CD4-positive, alpha-beta T cell (primary cell): ENCODE measurements around the gene IQCH. TPM values are rescaled to one million over a fixed set of nuclear protein-coding genes. Genes with fewer than 3 reads are reported as not detected.

Source experiments
- ATAC-seq: fragments of 200-7000 bp; cut with Tn5 transposase; one replicate; pipeline ENCODE4 v1.10.0; 2022; ENCODE audit warnings: mild to moderate bottlenecking; ENCODE audit not compliant: poor library complexity
- CTCF ChIA-PET: fragments of 350-600 bp; sonication (Branson Sonifier 250); formaldehyde crosslinking; loops from one replicate; lab custom pipeline; 2021; ENCODE audit warnings: antibody characterized with exemption, inconsistent platforms; lab: Charles Lee
- POLR2A ChIA-PET: fragments of 350-600 bp; sonication (Branson Sonifier 250); formaldehyde crosslinking; loops from one replicate; lab custom pipeline; 2021; ENCODE audit warnings: antibody characterized with exemption, inconsistent platforms; lab: Charles Lee
- DNase-seq, 14 experiments: peaks; one replicate each; pipeline ENCODE4 v3.0.0-alpha.2; 2013 to 2020; ENCODE audit warnings: mixed read lengths in 2 of 14
- H3K27ac ChIP-seq, 2 donors: one replicate each; pipeline versions ENCODE4 v1.5.1 to v1.7.0; 2013; ENCODE audit warnings: low read length in 2 of 2, low read depth in 1 of 2, mild to moderate bottlenecking in 1 of 2
- H3K27me3 ChIP-seq, 2 experiments: 1 replicate in 1 of 2; 2 replicates in 1 of 2; pipeline versions ENCODE4 v1.6.1 to v1.7.0; 2013; ENCODE audit warnings: low read length in 2 of 2, control low read depth in 1 of 2, mild to moderate bottlenecking in 1 of 2, moderate library complexity in 1 of 2; ENCODE audit not compliant: insufficient read depth in 2 of 2, control insufficient read depth in 1 of 2
- H3K36me3 ChIP-seq: one replicate; pipeline ENCODE4 v1.6.1; 2013; ENCODE audit warnings: low read length, control low read depth; ENCODE audit not compliant: insufficient read depth
- H3K4me1 ChIP-seq: one replicate; pipeline ENCODE4 v1.6.1; 2013; ENCODE audit warnings: low read length, control low read depth; ENCODE audit not compliant: insufficient read depth
- H3K4me3 ChIP-seq: one replicate; pipeline ENCODE4 v1.5.1; 2013; ENCODE audit warnings: mild to moderate bottlenecking, low read length, moderate library complexity
- H3K9me3 ChIP-seq, 2 experiments: 1 replicate in 1 of 2; 2 replicates in 1 of 2; pipeline versions ENCODE4 v1.6.1 to v1.7.0; 2013; ENCODE audit warnings: low read length in 2 of 2, mild to moderate bottlenecking in 2 of 2, control low read depth in 1 of 2, moderate library complexity in 1 of 2; ENCODE audit not compliant: control insufficient read depth in 1 of 2, insufficient read depth in 1 of 2
- H3K27ac Mint-ChIP-seq: one replicate; pipeline ENCODE4 v1.8.0; 2020; ENCODE audit warnings: mixed read lengths
- H3K27me3 Mint-ChIP-seq: one replicate; pipeline ENCODE4 v1.8.0; 2021; ENCODE audit warnings: mixed read lengths
- H3K36me3 Mint-ChIP-seq: one replicate; pipeline ENCODE4 v1.8.0; 2021; ENCODE audit warnings: low read depth, mixed read lengths
- H3K4me1 Mint-ChIP-seq: one replicate; pipeline ENCODE4 v1.8.0; 2021; ENCODE audit warnings: low read depth, mixed read lengths
- H3K4me3 Mint-ChIP-seq: one replicate; pipeline ENCODE4 v1.8.0; 2020; ENCODE audit warnings: mild to moderate bottlenecking, mixed read lengths
- H3K9me3 Mint-ChIP-seq: one replicate; pipeline ENCODE4 v1.8.0; 2020; ENCODE audit warnings: mixed read lengths
- intact Hi-C, 2 experiments: fragments of 100-400 bp; cut with DNase I in 1 of 2; cut with micrococcal nuclease in 1 of 2; formaldehyde crosslinking; loops; one replicate each; pipeline versions ENCODE4 v1.15.1 to v1.9.0; 2023 to 2025; cut with DNase I, micrococcal nuclease
- total RNA-seq, 174 experiments: library from RNA in 2 of 174; stranded (reverse) in 2 of 174; gene quantifications; one replicate each; pipeline ENCODE4 v1.2.3 and lab custom pipeline; 2021 to 2026
- TF ChIP-seq, protein P1 (sequence below): fragments of 200-600 bp; IDR thresholded peaks from one replicate; pipeline ENCODE4 v1.8.0; 2022; ENCODE audit warnings: antibody characterized with exemption, mild to moderate bottlenecking

The IQCH gene
- total RNA-seq, 2 experiments from 2014 or later = 0.85 to 1.3 TPM

- H3K27me3 Mint-ChIP-seq = no peaks in the 10 kb centered on the region
- POLR2A ChIA-PET = interaction anchor here (0.7 to 3.0 kb wide), 15 partner anchors 11 to 1910 kb away, joined by 3 to 72 read pairs (median 3); partner anchors contain the start of genes C15orf61, PIAS1, RNU6-1 and RPLP1
- peak within 1 kb of the TSS; percentile 93 for H3K4me3 Mint-ChIP-seq
- H3K4me3 ChIP-seq = peak within 1 kb of the TSS; percentile 77
- H3K36me3 ChIP-seq = peaks cover 7% of the 10 kb centered on the region
- peak within 1 kb of the TSS; percentile 74 to 78 for H3K27ac ChIP-seq
- peaks cover 26% of the 10 kb centered on the region for H3K36me3 Mint-ChIP-seq
- H3K4me1 ChIP-seq = peaks cover 14% of the 10 kb centered on the region
- H3K9me3 Mint-ChIP-seq = no peaks in the 10 kb centered on the region
- intact Hi-C loops = loop anchor here (1.0 to 10.0 kb wide), 6 partner anchors 21 to 734 kb away; partner anchors contain the start of genes C15orf61 (in 2 of the 2), AAGAB (in 1 of the 2), FEM1B (in 1 of the 2) and IQCH (in 1 of the 2)
- H3K9me3 ChIP-seq = no peaks in the 10 kb centered on the region
- DNase-seq (peak; percentile 73 to 91 (median 81)), ATAC-seq (peak; percentile 76)
- CTCF ChIA-PET = interaction anchor here (0.8 to 1.3 kb wide), 4 partner anchors 19 to 299 kb away, joined by 3 to 5 read pairs (median 4); no protein-coding TSS in a partner anchor
- H3K27me3 ChIP-seq = no peaks in the 10 kb centered on the region
- peaks cover 58% of the 10 kb centered on the region for H3K4me1 Mint-ChIP-seq
- TF ChIP-seq, protein P1, sequence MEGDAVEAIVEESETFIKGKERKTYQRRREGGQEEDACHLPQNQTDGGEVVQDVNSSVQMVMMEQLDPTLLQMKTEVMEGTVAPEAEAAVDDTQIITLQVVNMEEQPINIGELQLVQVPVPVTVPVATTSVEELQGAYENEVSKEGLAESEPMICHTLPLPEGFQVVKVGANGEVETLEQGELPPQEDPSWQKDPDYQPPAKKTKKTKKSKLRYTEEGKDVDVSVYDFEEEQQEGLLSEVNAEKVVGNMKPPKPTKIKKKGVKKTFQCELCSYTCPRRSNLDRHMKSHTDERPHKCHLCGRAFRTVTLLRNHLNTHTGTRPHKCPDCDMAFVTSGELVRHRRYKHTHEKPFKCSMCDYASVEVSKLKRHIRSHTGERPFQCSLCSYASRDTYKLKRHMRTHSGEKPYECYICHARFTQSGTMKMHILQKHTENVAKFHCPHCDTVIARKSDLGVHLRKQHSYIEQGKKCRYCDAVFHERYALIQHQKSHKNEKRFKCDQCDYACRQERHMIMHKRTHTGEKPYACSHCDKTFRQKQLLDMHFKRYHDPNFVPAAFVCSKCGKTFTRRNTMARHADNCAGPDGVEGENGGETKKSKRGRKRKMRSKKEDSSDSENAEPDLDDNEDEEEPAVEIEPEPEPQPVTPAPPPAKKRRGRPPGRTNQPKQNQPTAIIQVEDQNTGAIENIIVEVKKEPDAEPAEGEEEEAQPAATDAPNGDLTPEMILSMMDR = no peak
- H3K27ac Mint-ChIP-seq = peak within 1 kb of the TSS; percentile 99
These were observed 288.1 kb downstream of the IQCH start, which contains the start of gene MAP2K5 for GRCh38 chr15:67542420-67543347. Gene MAP2K5, plus strand, starts transcription at chr15:67542703. Its CDS starts 633 bp downstream, at chr15:67543336.

DNA sequence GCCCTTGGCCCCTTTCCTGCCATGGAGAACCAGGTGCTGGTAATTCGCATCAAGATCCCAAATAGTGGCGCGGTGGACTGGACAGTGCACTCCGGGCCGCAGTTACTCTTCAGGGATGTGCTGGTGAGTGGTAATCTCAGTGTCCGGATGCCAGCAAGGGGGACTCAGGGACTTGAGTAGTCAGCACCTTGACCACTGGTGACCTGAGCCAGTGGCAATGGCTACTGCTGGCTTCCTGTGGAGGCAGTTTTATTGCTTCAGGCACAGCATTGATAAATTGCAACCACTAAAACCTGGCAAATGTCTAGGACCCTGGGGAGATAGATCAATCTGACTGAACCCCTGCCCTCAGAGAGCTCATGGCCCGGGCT, 288.7 kb downstream of the IQCH start:
- CTCF ChIA-PET = no interaction called here
- H3K4me1 Mint-ChIP-seq = peaks cover 64% of the 10 kb centered on the region
- H3K36me3 Mint-ChIP-seq = peaks cover 30% of the 10 kb centered on the region
- intact Hi-C loops = loop anchor here (2.0 to 10.0 kb wide), 5 partner anchors 87 to 733 kb away; partner anchors contain the start of genes AAGAB (in 1 of the 2), FEM1B (in 1 of the 2) and IQCH (in 1 of the 2)
- no peaks in the 10 kb centered on the region for H3K9me3 Mint-ChIP-seq
- TF ChIP-seq, protein P1 = no peak
- DNase-seq (no peak), ATAC-seq (no peak)
- H3K27ac ChIP-seq = peak overlapping the region; percentile 74 to 78
- H3K27me3 ChIP-seq = no peaks in the 10 kb centered on the region
- H3K36me3 ChIP-seq = peaks cover 7% of the 10 kb centered on the region
- no peaks in the 10 kb centered on the region for H3K9me3 ChIP-seq
- no peaks in the 10 kb centered on the region for H3K27me3 Mint-ChIP-seq
- POLR2A ChIA-PET = interaction anchor here (1.3 kb wide), 1 partner anchor 17 kb away, joined by 4 read pairs; no protein-coding TSS in a partner anchor
- H3K27ac Mint-ChIP-seq = peak overlapping the region; percentile 89
- peak overlapping the region; percentile 92 for H3K4me3 Mint-ChIP-seq
- peak overlapping the region; percentile 77 for H3K4me3 ChIP-seq
- peaks cover 14% of the 10 kb centered on the region for H3K4me1 ChIP-seq

DNA sequence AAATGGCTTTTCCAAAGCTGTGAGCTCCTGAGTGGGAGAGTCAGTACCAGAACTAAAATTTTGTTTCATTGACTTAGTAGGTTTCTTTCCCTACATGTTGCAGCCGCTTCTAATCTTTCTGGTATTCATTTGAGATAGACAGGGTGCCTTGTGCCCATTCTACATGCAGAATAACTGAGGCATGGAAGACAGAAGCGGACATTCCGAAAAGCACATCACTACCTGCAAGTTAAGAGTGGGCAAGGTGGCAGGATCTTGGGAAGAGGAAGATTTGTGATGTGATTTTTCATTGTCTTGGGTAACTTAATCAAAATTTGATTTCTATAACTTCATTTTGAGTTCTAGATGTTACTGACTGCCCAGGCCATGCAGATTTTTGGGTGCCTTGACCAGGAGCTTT, 289.9 kb downstream of the IQCH start:
- Histone ChIP-seq H3K27me3 (no peaks in the 10 kb centered on the region), H3K27ac (no peak overlapping the region), H3K9me3 (no peaks in the 10 kb centered on the region), H3K4me1 (peaks cover 14% of the 10 kb centered on the region), H3K4me3 (no peak overlapping the region), H3K36me3 (peaks cover 7% of the 10 kb centered on the region)
- ChIA-PET POLR2A (interaction anchor here (1.0 kb wide), 1 partner anchor 23 kb away, joined by 3 read pairs; no protein-coding TSS in a partner anchor), CTCF (no interaction called here)
- TF ChIP-seq, protein P1 = no peak
- Mint-ChIP-seq H3K4me1 (peaks cover 69% of the 10 kb centered on the region), H3K4me3 (peak overlapping the region; percentile 92), H3K27me3 (no peaks in the 10 kb centered on the region), H3K36me3 (peaks cover 37% of the 10 kb centered on the region), H3K27ac (peak overlapping the region; percentile 89), H3K9me3 (no peaks in the 10 kb centered on the region)
- DNase-seq (no peak), ATAC-seq (no peak)
- intact Hi-C loops = loop anchor here (5.0 to 10.0 kb wide), 3 partner anchors 290 to 293 kb away; partner anchors contain the start of genes AAGAB (in 1 of the 2) and IQCH (in 1 of the 2)
